Prostate gland (tissue), 2 donors: ENCODE data around the gene ANKRD50.

ENCODE experiments used
- POLR2A ChIP-seq: fragments of 450-650 bp; IDR thresholded peaks from one replicate; pipeline ENCODE4 v1.6.1; 2016; ENCODE audit warnings: antibody characterized with exemption, mild to moderate bottlenecking
- POLR2AphosphoS5 ChIP-seq: sonication (generic); formaldehyde crosslinking; IDR thresholded peaks from one replicate; pipeline ENCODE4 v1.6.1; 2017; ENCODE audit warnings: antibody characterized with exemption
- TF ChIP-seq, protein P1 (sequence below), 4 experiments: fragments of 200-600 bp in 2 of 4; fragments of 450-650 bp in 2 of 4; sonication (generic) in 2 of 4; IDR thresholded peaks; 1 replicate in 3 of 4; 2 replicates in 1 of 4; pipeline ENCODE4 v1.5.1; 2016 to 2019; ENCODE audit warnings: antibody characterized with exemption in 4 of 4, mild to moderate bottlenecking in 2 of 4, moderate library complexity in 2 of 4

DNA sequence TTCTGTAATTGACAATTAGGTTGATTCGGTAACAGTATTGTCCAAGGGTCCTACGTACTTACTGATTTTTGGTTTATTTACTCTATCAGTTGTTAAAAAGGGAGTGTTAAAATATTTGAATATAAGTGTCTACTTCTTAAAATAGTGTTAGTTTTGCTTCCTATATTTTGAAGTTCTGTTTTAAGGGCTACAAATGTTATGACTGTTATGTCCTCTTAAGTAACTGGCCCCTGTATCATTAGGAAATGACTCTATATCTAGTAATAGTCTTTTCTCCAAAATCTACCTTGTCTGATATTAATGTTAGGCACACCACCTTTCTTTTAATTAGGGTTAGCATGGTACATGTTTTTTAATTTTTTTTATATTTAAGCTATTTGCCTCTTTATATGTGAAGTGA lies 30.1 kb downstream of the ANKRD50 start:
- TF ChIP-seq, protein P1, sequence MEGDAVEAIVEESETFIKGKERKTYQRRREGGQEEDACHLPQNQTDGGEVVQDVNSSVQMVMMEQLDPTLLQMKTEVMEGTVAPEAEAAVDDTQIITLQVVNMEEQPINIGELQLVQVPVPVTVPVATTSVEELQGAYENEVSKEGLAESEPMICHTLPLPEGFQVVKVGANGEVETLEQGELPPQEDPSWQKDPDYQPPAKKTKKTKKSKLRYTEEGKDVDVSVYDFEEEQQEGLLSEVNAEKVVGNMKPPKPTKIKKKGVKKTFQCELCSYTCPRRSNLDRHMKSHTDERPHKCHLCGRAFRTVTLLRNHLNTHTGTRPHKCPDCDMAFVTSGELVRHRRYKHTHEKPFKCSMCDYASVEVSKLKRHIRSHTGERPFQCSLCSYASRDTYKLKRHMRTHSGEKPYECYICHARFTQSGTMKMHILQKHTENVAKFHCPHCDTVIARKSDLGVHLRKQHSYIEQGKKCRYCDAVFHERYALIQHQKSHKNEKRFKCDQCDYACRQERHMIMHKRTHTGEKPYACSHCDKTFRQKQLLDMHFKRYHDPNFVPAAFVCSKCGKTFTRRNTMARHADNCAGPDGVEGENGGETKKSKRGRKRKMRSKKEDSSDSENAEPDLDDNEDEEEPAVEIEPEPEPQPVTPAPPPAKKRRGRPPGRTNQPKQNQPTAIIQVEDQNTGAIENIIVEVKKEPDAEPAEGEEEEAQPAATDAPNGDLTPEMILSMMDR (IDR thresholded peaks at IDR 0.05) = no peak
- no peak for TF ChIP-seq POLR2A
- no peak for TF ChIP-seq POLR2AphosphoS5
